A673 (cell line): Measurements from ENCODE around the gene REG1B.
"Not testable (repeated sequence)": the region's sequence is repeated elsewhere in the genome, so short reads cannot be mapped to it uniquely, and the experiment has no call there.

Experiments
- CTCF ChIP-seq: fragments of 300-800, 200-600 bp; sonication (generic); conservative IDR thresholded peaks from 2 replicates; pipeline ENCODE4 v1.5.1; 2017; ENCODE audit warnings: low read depth, mild to moderate bottlenecking, antibody characterized with exemption, low read length, moderate library complexity, mixed read lengths
- EZH2 ChIP-seq: fragments of 200-600 bp; sonication (generic); IDR thresholded peaks from 2 replicates; pipeline ENCODE4 v1.6.1; 2017; ENCODE audit warnings: borderline replicate concordance, low read depth, mild to moderate bottlenecking, mixed read lengths, antibody characterized with exemption, low read length; ENCODE audit not compliant: poor library complexity, severe bottlenecking

DNA sequence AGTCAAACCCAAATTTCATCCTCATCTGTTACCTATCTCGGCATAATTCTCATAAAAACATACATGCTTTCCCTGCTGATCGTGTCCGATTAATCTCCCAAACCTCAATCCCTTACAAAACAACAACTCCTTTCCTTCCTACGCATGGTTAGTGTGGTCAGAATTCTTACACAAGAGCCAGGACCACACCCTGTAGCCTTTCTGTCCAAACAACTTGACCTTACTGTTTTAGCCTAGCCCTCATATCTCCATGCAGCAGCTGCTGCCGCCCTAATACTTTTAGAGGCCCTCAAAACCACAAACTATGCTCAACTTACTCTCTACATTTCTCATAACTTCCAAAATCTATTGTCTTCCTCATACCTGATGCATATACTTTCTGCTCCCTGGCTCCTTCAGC lies 33.0 kb downstream of the REG1B start:
- not testable (repeated sequence) for TF ChIP-seq CTCF, EZH2
